ENCODE data around the gene ZBP1.

The ZBP1 gene, protein sequence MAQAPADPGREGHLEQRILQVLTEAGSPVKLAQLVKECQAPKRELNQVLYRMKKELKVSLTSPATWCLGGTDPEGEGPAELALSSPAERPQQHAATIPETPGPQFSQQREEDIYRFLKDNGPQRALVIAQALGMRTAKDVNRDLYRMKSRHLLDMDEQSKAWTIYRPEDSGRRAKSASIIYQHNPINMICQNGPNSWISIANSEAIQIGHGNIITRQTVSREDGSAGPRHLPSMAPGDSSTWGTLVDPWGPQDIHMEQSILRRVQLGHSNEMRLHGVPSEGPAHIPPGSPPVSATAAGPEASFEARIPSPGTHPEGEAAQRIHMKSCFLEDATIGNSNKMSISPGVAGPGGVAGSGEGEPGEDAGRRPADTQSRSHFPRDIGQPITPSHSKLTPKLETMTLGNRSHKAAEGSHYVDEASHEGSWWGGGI

DNA sequence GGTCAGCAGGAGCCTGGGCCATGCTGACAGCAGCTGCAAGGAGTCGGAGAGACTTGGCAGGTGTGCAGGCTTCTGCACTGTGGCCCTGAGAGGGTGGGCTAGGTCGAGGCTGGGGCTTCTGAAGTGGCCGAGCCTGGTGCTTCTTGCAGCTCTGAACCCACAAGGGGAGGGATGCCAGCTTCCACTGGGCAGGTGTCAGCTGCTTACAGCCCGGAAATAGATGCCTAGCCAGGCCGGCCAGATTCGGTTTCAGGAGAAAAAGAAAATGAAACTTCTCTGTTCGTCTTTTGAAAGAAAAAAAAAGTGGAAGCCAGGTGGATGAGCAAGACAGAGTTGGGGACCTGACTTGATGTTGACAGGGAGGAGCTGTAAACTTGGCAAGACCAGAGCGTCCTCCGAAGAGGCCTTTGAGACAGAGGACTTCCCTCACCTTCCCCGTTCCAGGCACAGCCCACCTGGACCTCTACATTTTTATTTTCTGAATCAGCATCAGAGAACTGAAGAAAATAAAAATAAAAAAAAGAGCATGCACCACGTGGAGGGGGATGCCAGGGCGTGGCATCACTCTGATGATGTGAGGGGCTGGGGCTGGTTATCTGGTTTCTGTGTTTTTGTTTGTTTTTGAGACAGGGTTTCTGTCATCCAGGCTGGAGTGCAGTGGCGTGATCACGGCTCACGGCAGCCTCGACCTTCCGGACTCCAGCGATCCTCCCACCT is at the start of gene ZBP1:
TSS of gene ZBP1 (minus strand) at position 153 of the 717 bp plus-strand sequence. CDS start at position 22, 131 bp downstream.
- peak; percentile 64 for DNase-seq

DNA sequence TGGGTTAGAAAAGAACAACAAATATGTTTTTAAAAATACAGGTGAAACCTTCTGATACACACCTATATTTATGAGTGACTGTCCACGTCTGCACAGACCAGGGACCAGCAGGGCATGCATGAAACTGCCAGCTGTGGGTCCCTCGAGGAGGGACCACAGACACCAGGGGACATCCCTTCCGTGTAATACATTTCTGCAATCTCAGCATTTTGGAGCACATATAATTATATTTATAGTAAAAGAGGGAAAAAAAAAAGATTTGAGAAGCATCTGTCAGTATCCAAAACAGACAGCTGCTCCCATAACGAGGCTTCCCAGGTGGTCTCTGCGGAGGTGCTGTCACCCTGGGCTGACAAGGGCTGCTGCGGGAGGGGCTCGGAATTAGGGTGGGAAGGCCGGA is 49.4 kb upstream of the ZBP1 start:
- no peak for DNase-seq

DNA sequence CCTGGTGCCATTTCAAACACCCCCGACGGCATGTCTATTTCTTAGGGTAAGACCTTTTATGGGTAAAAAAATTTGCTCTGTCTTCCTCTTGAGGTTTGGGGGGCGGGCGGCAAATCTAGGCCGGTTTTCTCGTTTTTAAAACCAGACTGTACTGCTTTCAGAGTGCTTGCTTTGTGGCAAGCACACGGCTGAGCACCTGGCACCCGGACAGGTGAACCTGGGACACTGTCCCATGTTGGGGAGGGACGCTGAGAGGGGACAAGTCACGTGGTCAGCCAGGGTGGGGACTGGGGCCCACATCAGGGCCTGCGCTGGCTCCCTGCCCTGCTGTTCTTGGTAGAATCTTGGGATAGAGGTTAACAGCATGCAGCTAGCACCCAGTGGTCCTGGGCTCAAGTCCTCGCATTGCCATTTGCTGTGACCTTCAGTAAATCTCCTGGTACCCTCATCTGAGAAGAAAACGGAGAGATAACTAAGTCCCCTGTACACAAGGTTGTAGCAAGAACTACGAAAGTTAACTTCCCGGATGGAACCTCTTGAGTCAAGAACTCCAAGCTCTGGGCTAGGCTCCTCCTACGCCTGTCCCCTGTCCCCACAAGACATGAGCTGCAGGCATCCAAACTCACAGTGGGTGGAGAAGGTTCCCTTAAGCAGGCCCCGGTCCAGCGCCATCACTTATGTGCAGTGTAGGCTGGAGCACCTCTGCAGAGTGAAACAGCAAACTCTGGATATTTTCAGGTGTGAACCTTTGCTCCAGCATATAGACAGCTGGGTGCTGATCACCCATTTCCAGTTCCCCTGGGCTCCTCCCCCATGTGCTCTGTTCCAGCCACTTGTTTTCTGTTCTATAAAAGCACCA is 47.9 kb upstream of the ZBP1 start:
- DNase-seq, result no peak

DNA sequence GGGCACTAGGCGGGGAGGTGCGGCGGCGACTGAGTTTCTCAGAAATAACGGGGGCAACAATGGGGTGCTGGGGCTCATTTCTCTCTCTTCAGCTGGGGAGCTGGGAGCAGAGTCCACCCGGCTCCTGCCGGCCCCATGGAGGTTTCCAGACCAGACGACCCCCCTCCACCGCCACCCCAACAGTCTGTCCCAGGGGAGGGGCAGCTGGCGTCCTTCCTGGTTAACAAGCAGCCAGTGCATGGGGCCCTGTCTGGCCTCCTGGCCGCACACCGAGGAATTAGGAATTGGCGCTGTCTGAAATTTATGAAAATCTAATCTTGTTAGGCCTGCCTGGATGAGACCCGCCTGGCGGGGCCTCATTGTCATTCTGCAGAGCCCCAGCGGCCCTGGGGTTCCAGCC is 47.2 kb upstream of the ZBP1 start:
- no peak for DNase-seq

DNA sequence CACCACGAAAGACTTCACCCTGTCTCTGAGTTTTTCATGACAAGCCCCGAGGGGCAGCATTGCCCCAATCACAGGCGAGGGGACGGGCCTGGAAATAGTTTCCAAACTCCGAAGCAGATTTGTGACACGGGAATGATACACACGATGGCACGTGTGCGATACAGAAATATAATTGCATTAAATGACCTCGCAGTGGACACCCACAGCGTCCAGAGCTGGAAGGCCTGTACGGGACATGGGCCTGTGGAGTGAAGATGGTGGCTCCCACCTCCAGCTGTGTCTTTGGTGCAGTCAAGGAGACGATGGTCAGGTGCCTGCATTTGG is 46.6 kb upstream of the ZBP1 start:
- DNase-seq, result no peak

DNA sequence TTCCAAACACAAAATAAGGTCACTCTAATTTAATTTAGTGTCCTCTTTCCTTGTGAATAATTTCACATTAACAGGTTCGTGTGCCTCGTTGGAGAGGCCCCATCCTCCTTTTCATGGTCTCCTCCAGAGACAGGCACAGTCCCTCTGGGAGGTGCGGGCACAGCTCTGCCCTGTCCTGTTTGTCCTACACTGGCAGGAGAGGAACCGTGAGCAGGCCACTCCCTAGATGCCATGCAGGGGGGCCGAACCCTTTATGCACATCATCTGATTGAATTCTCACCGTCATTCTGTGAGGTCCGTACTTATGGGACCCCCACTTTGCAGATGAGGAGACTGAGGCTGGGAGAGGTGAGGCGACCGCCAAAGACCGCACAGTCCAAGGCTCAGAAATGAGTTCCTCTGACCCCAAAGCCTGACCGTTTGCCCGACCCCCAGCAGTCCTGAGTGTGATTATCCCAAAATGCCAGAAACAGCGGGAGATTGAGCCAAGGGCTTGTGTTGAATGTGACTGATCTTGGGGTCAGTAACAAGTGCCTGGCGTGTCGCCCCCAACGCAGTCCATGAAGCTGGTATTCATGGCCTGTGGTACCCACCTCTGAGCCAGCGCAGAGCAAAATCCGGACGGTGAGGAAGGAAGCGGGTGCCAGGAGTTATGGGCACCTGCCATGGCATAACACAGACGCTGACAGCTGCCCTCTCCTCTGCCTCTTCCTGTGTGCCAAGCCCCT is 46.0 kb upstream of the ZBP1 start:
- DNase-seq, result no peak

DNA sequence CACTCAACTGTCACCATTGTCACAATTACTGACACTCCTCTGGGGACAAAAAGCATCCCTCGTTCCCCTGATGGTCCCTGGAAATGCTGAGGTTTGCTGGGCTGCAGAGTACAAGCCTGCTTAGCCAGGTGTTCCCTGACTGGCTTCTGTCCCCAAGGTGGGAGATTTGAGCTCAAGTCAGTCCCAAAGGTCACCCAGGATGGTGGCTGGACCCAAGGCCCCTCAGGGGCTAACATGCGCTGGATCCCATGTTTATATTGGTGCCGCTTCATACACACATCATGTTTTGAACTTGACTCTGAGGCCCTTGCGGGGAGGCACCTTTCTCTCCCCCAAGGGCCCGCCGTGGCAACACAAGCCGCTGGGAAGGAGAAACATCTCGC is 45.4 kb upstream of the ZBP1 start:
- no peak for DNase-seq

DNA sequence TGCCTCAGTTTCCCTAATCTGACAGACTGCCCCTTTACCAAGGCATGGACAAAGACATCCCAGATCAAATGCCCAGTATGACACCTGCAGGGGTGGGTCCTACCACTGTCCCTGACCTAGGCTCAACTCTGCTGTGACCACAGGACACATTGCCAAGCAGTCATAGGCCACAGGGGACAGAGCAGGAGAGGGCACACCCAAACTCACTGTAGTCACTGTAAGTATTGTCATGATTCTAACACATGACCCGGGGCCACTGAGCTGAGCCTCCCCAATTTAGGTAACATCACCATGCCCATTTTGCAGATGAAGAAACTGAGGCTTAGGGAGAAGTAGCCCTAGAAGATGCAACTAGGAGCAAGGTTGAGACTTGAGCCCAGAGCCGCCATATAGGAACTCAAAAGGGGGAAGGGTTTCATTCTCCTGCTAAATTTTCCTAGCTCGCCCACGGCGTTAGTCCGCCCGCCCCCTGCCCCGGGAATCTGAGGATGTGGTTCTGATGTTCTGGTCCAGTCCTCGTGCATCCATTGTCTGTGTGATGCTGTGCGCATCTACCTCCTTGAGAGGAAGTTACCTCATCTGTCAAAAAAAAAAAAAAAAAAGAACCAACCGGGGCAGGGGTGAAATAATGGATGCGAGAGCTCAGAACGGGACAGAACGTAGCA is 44.8 kb upstream of the ZBP1 start:
- DNase-seq, result no peak

DNA sequence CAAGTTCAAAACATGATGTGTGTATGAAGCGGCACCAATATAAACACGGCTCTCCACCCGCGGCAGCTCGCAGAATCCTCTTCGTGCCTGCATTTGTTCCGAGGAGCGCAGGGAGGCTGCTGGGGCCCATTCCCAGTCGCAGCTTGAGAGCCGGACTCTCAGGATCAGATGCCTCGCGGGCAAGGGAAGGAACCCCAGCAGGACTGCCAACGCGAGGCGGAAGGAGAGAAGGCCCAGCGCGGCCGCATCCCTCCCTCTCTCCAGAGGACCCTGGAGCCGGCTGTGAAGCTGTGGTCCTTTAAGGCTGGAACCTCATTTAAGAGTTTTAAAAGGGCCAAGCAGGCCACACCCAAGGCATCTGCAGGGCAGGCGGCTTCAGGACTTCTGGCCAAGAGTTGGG is 44.2 kb upstream of the ZBP1 start:
- no peak for DNase-seq

DNA sequence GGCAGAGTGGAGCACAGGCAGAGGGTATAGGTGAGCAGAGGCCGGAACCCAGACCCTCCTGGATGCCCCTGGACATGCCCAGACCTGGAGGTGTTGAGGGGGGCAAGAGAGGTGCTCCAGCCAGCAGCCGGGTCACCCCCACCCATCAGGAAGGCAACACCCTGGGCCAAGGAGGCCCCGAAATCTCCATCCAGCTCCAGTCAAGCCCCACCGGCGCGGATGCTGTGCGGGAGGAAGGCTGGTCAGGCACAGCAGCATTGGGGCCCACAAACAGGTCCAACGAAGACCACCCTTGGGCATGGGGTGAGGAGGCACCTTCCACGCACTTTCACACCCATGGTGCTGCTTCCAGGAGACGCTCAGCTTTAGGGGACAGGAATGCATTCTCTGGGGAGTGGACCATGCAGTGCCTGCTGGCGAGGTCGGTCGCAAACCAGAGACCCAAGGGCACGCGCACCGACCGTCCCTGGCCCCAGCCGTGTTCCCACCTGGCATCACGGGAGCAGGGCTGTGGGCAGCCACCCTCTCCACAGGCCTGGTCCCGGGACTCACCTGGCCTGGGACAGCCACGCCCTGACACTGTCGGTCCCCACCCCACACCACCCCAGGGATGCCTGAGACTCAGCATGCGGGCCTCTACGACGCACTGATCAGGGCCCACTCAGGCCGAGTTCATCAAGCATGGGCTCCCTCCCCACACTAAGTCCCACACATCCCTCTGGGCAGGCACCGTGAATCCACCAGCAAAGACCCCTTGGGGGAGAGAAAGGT is 43.6 kb upstream of the ZBP1 start:
- DNase-seq, result no peak

DNA sequence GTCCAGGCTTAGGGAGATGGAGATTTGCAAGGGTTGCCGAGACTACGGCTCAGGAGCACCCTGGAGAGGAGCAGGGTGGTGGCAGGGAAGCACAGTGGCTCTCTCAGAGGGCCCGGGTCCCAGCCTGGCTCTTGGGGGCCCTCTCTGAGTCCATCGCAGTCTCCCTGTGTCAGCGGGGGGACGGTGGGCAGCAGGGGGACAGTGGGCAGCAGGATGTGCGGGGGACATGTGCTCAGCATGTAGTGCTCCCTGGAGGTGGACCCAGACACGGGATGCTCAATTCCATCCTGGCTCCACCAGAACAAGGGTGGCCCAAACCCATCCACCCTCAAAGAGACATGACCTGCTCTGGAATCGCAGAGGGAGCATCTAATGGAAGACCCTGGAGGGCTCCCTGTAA is 43.0 kb upstream of the ZBP1 start:
- no peak for DNase-seq

DNA sequence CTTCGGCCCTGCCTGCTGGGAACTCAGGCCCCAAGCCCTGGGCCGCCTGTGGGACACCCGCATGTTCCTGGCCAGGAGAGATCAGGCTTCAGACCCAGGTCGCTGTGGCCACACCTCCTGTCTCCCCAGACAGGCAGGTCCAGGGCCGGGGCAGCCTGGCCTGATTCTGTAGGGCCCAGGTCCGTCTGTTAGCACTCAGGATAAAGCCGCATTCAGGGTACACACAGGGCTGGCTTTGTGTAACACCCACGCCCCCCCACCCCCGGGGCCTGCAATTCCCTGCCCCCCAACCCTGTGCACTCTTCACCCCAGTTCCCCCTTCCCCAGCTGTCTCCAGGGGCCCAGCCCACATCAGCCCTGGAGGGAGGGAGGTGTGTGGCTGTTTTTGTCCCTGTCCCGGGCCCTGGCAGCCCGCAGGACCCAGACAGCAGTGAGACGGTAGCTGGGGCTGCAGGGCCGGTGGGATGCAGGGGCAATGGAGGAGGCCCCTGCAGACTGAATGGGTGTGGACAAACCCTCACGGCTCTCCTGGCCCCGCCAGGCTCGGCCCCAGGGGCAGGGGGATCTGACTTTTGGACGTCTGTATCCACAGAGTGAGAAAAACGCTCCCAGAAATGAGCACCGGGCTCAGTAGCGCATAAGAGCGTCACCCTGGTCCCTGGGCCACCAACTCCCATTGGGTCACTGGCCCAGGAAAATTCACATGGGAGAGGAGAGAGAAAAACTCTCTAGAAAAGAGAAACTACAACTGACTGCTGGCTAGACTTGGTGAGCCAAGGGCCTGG is 42.4 kb upstream of the ZBP1 start:
- DNase-seq, result peak; percentile 13

DNA sequence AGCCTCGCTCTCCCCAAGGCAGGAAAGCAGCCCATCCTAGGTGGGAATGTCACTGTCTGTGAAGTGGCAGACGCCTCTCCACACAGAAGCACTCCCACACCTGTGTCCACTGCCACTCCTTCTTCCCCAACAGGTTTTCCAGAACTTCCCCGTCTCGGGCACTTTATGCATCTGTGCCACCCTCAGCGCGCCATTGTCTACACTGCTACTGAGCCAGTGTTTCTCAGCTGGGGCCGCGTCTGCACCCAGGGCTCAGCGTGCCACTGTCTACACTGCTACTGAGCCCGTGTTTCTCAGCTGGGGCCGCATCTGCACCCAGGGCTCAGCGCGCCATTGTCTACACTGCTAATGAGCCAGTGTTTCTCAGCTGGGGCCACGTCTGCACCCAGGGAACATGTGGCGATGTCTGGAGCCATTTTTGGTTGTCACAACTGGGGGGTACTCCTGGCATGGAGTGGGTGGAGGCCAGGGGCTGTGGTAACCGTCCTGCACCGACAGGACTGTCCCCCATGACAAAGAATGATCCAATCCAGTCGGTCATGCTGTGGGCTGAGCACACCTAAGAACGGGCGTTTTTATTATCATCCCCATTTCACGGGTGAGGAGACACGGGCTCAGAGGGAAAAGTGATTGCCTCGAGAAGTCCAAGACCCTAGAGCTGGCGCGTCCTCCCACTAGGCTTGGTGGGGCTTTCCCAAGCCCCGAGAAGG is 41.7 kb upstream of the ZBP1 start:
- DNase-seq, result peak; percentile 19

DNA sequence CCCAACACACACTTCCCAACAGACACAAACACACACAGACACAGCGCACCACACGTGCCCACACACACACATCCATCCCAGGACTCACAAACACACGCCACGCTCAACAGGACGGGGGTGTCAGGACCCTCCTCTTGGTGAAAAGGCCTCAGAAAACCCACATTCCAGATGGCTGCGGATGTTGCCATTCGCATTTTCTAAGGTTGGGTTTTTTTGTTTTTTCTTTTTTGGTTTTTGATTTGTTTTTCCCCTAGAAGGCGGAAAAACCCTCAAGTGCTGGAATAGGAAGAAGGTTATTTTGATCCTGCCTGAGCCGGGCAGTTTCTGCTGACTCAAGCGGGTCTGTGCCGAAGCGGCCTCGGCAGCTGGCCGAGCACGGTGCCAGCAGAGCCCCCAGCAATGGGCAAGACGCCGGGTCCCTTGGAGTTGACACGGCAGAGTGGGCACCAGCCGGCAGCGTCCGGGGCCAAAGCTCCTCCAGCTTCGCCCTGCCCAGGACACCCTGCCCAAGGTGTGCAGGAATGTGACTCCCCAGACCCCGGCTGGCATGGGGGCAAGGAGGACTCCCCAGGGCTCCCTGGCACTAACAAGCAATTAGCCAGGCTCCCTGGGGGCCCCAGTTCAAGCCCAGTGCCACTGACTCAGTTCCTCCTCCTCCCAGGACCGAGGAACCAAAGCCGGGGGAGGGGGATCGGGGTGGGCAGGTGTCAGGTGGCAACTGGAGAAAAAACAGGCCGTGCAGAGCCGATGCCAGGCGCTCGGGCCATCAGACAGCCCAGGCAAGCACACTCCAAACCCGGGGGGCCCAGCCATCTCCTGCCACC is 40.9 kb upstream of the ZBP1 start:
- DNase-seq, result peak; percentile 18

DNA sequence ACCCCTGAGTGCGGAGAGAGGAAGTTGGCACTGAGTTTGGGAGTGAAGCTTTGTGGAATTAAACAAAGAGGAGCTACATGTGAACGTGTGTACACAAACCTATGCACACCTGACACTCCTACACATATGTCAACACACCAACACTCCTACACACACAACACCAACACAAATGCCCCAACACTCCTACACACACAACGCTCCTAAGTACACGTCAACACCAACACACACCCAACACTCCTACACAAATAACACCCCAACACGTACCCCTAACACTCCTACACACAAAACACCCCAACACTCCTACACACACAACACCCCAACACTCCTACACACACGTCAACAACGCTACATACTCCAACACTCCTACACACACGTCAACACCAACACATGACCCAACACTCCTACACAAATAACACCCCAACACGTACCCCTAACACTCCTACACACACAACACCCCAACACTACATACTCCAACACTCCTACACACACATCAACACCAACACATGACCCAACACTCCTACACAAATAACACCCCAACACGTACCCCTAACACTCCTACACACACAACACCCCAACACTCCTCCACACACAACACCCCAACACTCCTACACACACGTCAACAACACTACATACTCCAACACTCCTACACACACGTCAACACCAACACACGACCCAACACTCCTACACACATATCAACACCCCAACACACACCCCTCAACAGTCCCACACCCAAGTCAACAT is 40.1 kb upstream of the ZBP1 start:
- peak; percentile 12 for DNase-seq

DNA sequence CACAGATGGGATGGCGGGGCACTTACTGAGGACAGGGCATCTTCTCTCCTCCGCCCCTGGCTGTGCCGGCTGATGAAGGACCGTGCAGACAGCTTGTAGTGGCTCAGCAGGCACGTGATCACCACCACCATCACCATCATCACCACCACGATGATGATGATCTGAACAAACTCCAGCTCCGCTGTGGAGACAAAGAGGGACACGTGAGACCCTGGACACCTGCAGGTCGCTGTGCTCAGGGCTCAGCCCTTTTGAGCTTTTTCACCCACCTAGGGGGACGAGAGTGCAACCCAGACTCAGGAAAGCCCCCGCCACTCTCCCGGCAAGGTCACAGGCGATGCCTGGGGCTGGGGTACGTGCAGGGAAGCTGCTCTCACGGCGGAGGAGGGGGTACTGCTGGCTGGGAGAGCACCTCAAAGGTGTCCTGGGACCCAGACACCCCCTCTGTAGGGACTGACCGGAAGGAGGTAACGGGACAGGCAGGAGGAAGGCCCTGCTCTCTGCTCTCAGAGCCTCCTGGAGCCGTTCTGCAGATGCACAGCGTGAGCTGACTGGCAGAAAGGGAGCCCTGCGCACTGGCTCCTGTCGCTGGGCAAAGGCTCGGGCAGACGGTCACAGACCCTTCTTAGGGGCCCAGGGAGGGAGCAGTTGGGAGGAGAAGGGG is 39.4 kb upstream of the ZBP1 start:
- DNase-seq, result peak; percentile 22

DNA sequence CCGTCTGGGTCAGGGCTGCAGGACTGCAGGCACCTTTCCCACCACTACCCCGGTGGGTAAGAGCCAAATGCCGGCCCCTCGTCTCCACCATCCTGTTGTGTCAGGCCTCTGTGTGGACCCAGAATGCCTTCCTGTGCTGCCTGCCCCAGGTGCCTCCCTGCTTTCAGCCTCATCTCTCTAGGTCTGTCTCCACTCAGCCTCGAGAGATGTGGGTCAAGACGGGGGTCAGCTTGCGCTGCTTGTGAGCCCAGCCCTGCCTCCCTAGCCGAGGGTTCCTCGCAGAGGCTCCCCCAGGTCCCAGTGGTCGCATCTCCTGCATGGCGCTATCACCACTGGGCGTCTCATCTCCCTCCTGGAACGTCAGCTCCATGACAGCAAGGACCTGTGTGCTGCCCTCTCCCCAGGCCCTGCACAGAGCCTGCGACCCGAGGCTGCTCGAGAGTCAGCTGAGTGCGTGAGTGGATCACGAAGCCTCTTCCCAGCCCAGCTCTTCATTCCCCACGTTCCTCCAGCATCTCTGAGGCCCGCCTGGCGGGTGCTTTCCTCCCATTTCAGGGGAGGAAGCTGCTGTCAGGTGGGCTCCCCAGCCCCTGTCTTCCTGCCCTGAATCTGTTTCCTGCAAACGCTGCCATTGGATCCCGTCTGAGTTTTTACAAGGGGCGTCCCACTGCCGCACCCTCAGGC is 38.7 kb upstream of the ZBP1 start:
- DNase-seq, result peak; percentile 28
